Stimulated activated CD8-positive, alpha-beta memory T cell treated with anti-CD3 and anti-CD28 coated beads, Interleukin-12 subunit alpha, Interleukin-12 subunit beta, amount 100 ng/mL, for 24 hours (primary cell): ENCODE measurements around the gene DUSP28.

Experiments used
- DNase-seq: peaks from one replicate; pipeline ENCODE4 v3.0.0-alpha.2; 2020; ENCODE audit errors: extremely low read depth

DUSP28 gene

DNA sequence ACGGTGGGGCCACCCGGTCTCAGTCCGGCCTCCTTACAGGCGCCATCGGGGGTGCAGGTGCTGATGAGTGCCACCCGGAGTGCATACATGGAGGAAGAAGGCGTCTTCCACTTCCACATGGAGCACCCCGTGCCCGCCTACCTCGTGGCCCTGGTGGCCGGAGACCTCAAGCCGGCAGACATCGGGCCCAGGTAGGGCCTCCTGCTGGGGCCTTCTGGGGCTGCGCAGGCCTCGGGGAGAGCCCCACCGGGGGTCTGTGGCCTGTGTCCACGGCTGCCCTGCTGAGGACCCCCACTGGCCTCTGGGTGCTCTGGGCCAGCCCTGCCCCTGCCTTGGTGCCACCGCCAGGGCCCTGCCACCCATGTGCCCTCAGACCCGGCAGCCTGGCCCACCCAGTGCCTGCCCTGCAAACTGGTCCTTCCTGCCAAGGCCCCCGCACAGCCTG, 12.9 kb downstream of the DUSP28 start:
- DNase-seq, result no peak

DNA sequence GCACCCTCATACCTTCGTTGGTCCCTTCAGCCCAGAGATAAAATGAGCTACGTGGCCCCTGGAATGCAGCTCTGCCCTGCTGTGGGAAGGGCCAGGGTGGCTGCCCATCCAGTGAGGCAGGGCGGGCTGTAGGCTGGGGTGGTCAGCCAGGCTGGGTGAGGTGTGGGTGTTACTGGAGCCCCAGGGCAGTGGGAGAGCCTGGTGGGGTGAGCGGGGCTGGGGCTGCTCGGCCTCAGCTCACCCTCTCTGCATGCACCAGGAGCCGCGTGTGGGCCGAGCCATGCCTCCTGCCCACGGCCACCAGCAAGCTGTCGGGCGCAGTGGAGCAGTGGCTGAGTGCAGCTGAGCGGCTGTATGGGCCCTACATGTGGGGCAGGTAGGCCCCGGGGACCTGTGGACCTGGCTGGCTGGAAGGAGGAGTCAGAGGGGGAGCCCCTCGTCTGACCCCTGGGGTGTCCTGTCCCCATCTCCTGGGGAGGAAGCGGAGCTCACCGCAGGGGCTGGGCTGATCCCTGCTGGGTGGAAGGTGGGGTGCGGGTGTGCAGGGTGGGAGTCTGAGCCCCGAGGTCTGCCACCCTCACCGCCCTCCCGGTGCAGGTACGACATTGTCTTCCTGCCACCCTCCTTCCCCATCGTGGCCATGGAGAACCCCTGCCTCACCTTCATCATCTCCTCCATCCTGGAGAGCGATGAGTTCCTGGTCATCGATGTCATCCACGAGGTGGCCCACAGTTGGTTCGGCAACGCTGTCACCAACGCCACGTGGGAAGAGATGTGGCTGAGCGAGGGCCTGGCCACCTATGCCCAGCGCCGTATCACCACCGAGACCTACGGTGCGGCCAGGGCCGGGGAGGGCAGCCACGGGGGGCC, 13.6 kb downstream of the DUSP28 start:
- no peak for DNase-seq

DNA sequence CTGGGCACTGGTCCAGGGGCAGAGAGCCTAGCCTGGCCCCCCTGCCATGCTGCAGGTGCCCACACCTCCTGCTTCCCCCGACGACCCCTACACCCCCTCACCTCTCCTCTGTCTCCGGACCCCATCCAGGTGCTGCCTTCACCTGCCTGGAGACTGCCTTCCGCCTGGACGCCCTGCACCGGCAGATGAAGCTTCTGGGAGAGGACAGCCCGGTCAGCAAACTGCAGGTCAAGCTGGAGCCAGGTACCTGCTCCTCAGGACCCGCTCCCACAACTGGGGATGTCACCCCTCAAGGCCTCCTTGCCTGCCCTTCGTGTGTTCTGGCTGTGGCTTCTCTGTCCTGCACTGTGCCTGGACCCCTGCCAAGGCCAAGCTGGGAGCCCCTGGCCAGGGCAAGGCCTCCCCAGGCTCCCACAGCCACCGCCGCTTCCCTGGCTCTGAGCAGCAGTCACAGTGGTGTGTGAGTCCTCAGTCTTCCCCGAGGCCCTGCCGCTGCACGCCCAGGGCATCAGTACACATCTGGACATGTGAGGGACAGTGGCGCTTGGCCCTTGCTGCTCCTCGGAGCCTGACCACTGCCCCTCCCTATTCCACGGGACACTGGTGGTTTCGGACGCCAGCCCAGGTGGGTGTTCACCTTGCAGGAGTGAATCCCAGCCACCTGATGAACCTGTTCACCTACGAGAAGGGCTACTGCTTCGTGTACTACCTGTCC, 14.4 kb downstream of the DUSP28 start:
- no peak for DNase-seq

DNA sequence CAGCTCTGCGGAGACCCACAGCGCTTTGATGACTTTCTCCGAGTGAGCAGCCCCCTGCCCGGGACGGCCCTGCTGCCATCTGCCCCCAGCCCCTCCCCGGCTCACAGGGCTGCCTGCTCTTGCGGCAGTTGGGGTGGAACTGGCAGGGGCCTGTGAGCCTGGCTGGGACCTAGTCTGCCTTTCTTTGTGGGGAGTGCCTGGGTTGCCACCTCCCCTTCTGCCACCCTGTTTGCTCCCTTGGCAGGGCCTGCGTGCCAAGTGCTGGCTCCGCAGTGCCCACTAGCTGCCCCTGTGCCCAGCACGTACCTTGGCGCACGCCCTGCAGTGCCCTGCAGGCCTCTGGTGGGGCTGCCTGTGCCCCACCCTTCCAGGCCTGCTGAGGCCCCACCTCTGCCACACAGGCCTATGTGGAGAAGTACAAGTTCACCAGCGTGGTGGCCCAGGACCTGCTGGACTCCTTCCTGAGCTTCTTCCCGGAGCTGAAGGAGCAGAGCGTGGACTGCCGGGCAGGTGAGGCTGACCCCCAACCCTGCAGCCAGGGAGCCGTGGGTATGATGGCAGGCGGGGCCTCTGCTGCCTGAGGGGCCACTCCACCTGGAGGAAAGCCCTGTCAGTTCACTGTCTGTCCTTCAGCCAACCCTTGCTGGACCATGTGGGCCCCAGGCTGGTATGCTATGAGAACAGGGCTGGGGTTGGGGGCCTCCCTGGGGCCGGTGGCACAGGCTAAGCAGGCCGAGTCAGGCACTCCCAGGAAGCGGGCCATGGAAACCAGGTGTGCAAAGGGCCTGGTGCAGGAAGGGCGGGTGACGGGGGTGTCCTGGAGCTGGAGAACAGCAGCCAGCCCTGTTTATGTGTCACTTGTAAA, 15.2 kb downstream of the DUSP28 start:
- DNase-seq, result no peak

DNA sequence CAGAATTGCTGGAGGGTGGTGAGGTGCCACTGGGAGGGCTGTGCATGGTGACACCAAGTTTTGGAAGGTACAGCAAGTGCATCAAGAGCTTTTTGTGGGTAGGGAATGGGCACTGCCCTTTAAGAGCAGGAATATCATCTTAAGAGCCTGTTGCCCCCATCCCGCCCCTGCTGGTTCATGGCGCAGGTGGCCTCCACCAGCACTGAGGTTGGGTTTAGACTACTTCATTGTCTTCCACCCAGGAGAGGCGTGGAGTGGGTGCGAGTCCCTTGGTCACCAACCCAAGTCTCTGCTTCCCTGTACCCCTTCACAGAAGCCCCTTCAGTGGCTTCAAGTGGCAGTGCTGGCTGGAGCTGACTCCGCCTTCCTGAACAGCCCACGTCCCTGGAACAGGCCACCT, 15.9 kb downstream of the DUSP28 start:
- no peak for DNase-seq

DNA sequence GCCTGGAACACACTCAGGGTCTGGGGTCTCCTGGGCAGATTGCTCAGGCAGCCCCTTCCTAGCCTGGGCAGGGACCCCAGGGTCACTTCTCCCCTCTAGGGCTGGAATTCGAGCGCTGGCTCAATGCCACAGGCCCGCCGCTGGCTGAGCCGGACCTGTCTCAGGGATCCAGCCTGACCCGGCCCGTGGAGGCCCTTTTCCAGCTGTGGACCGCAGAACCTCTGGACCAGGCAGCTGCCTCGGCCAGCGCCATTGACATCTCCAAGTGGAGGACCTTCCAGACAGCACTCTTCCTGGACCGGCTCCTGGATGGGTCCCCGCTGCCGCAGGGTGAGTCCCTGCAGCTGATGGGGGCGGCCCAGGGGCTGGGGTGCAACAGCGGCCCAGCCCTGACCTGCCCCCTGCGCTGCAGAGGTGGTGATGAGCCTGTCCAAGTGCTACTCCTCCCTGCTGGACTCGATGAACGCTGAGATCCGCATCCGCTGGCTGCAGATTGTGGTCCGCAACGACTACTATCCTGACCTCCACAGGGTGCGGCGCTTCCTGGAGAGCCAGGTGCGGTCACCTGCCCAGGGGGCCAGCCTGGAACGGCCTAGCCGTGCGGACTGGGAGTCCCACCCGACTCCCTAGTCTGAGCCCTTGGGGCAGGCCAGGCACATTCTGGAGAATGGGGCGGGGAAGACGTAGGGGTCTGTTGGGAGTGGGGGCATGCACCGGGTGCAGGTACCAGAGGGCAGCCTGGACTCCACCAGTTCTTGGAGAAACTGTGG, 16.5 kb downstream of the DUSP28 start:
- no peak for DNase-seq

DNA sequence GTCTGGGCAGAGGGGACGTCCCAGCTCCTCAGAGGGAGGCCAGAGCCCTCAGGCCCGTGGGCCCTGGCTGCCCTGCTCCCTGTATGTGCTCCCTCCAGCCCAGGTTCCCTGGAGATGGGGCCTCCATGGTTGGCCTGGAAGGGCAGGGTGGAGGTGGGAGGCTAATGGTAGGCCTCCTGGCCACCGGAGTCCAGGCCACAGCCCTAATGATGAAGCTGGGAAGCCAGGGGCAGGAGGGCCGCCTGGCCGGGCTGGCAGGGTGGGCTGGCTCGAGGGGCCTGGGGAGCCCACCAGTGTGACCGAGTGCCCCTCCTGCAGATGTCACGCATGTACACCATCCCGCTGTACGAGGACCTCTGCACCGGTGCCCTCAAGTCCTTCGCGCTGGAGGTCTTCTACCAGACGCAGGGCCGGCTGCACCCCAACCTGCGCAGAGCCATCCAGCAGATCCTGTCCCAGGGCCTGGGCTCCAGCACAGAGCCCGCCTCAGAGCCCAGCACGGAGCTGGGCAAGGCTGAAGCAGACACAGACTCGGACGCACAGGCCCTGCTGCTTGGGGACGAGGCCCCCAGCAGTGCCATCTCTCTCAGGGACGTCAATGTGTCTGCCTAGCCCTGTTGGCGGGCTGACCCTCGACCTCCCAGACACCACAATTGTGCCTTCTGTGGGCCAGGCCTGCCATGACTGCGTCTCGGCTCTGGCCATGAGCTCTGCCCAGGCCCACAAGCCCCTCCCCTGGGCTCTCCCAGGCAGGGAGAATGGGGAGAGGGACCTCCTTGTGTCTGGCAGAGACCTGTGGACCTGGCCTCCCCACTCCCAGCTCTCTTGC, 17.3 kb downstream of the DUSP28 start:
- DNase-seq, result no peak

DNA sequence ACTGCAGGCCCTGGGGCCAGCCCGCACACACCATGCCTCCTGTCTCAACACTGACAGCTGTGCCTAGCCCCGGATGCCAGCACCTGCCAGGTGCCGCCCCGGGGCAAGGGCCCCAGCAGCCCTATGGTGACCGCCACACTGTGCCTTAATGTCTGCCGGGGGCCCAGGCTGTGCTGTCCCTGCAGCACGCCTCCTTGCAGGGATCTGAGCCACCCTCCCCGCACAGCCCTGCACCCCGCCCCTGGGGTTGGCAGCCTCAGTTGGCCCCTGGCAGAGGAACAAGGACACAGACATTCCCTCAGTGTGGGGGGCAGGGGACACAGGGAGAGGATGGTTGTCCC, 17.9 kb downstream of the DUSP28 start:
- DNase-seq, result no peak

DNA sequence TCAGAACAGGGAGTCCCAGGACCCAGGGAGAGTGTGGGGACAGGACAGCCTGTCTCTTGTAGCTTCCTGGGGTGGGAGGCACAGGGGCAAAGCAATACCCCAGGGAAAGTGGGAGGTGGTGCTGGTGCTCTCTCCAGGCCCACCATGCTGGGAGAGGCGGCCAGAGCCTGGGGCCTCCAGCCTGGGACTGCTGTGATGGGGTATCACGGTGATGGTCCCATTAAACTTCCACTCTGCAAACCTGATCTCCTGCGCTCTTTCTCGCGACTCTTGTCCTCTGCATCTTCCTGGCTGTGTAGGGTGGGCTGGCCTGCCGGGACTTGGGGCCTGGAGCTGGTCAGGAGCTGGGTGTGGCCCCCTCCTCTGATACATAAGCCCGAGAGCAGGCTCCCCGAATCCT, 18.3 kb downstream of the DUSP28 start:
- DNase-seq, result no peak

DNA sequence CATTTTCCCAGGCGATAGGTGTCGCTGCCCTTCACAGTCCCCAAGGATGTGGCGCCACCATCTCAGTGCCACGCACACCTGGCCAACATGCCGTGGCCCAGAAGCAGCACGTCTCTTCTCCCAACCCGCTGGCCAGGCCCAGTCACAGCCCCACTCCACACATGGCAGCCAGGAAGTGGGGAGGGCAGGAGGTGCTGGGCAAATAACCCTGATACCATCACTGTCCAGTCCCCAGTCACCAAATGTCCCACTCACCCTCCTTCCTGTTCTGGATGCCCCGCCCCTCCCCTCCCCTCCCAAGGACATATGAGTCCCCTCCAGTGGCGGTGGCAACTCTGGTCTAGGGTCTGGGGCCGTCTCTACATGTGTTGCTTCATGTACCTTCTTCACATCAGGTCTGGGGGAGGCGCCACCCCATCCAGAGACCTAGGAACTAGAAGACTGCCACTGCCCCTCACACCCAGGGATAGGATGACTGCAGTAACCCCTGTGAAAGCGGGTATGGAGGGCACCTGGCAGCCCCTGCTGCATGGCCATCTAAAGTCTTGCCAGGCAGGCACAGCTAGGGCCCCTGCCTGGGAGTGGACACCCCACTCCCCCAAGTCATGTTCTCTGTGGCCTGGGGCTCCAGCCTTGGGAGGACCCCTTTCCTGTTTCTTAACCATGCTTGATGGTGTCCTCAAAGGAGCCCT, 19.1 kb downstream of the DUSP28 start:
- no peak for DNase-seq

DNA sequence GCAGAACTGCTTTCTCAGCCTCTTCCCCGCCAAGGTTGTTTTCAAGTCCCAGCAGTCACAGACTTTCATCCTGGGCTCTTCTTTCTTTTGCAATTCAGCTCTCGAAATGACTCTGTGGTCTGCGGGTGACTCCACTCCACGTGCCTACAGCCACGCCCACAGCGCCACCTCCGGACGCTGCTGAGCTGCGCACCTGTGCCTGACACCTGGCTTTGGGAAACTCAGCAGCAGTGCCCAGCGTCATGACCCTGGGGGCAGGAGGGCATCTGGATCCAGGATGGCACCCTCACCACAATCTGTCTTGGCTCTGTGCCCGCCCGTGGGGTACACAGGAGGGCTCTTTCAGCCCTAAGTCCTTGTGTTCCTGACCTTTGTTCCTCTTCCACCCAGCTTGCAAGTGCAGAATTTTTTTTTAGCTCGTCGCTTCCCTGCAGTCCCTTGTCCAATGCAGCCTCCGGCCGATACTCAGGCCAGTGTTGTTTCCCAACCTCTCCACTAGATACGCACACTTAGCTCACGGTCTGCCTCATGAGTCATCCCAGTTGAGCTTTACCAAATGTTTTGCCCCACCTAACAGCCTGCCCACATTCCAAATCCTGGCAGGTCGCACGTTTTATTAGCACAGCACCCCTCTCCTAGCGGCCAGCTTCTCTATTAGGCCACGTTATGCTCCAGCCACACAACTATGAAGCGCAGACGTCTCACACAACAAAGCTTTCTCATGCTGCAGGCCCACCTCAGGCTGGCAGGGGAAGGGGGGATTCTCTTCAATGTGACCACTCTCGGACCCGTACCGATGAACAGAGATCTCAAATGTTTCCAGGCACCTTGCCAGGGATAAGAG, 19.8 kb downstream of the DUSP28 start:
- DNase-seq, result no peak

DNA sequence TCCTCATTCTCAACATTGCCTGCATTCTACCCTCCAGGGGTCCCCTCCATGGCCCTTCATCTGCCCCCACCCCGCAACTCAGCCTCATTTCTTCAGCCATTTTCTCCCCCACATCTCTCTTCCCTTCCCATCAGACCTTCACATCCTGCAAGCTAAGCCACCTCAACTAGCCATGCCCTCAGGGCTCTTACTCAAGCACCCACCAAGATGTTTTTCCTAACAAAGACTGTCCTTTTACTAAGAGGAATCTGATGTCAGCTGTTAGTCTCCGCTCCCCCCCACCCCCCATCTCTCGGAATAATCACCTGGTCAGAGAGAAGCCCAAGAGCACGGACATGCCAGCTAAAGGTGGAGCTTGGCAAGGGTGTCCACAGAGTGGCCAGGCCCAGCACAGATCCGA, 21.7 kb downstream of the DUSP28 start:
- no peak for DNase-seq

DNA sequence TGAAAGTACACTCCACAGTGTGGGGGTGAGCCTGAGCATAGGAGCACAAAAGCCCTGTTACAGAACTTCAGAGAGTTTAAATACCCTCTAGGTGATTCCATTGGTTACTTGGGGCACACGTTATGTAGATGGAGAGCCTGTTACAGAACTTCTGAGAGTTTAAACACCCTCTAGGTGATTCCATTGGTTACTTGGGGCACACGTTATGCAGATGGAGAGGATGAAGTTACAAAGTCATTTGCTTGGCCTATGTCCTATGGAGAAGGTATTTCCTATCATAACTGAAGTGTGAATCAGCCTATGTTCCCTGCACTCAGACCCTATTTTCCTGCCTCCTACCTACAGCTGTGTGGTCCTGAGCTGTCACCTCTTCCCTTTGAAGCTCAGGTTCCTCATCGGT, 22.6 kb downstream of the DUSP28 start:
- no peak for DNase-seq

DNA sequence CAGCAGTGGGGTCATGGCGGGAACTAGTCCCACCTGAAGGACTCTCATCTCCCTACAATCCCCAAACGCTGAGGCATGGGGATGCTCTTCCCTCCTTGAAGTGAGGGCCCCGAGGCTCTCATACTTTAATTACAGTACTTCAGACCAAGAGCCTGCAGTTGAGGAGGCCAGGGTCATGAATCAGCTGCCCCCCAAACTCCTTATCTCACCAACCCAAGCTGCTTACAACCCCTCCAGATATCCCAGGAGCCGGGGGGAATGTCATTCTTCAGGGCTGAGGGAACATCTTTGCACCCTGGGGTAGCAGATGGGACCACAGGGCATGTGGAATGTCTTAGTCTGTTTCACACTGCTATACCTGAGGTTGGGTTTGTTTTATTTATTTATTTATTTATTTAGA, 23.6 kb downstream of the DUSP28 start:
- DNase-seq, result no peak

DNA sequence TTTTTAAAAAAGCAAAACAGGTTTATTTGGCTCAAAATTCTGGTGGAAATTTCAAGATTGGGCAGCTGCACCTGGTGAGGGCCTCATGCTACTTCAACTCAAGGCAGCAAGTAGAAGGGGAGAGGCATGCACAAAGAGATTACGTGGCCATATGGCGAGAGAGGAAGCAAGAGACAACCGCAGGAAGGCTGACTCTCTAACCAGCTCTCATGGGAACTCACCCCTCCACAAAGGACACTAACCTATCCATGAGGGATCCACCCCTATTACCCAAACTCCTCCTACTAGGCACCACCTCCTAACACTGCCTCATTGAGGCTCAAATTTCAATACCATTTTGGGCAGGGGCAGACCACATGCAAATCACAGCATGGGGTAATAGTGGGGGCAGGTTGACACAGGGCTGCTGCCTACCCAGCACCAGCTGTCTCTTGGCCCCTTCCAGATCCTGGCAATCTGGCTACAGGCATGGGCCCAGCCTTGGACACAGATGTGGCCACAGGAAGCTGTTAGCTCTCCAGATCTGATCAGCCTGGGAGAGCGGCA, 24.4 kb downstream of the DUSP28 start:
- DNase-seq, result no peak

DNA sequence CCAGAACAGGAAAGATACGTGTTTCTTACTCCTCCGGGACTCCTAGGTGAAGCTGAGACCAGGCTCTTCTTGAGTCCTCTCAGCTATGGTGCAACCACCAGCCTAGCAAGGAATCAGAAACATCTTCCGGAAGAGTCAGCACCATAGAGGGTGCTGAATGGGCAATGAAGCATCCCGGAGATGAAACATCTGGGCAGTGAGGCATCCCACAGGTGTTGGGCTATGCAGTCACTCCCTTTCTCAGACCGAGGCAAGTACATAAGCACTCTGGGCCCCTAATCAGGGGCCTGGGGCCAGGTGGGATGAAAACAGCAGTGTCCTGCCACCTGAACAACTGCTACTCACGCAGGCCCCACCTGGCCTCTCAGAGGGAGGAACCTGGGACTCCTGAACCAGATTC, 24.9 kb downstream of the DUSP28 start:
- no peak for DNase-seq

DNA sequence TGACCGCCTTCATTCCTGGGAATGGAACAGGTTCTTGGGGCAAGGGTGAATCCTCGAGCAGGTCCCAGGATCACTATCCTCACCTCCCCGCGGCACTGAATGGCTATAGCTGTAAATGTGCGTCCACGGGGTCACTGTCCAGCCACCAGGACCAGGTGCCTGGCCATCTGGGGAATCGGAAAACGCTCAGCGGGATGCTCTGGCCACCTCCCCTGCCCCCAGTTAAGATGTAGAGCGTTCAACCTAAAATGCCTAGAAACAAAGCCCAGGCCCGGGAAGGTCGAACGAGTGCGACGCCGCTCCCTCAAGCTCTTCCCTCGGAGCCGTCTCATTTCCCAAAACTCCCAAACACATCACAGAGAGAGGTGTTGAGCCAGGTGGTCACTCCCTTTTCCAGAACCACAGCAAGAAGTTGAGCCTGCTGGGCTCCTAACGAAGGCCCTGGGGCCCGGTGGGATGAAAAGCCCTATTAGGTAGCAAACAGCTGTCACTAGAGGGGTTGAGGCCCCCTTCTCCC, 25.6 kb downstream of the DUSP28 start:
- no peak for DNase-seq

DNA sequence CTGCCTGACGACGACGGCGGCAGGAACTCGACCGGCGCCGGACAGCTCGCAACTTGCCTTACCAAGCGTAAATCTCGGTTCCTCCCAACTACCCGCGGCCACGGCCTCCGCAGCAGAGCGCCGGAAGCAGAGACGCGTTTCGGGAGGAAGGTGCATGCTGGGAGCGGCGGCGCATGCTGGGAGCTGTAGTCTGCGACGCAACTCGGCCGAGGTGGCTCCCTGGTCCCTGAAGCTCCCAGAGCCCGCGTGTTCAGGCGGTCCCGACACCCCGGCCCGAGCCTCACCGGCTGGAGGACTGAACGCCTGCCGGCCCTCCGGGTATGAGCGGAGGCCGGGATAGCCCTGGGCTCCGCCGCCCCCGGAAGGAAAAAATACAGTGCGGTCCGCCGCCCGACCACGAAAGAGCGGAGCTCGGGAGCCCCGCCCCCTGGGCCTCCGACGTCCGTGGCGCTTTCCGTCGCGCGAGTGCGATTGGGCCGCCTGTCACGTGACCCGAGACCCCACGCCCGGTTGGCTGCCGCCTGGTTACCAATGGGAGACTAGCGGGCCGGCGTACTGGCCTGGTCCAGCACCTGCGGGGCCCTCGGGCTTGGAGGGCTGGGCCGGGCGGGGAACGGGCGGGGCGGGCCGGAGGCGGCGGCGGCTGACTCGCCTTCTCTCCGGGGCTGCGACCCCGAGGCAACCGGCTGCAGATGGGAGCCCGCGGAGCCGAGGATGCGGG, 26.2 kb downstream of the DUSP28 start, which contains the start of gene CAPN10:
Gene CAPN10, plus strand, starts transcription at position 537 of the 721 bp plus-strand sequence. Its CDS starts 178 bp downstream, at position 715.
- peak; percentile 93 for DNase-seq
